Caco-2 (cell line): ENCODE measurements around the gene SNW1. TPM values are rescaled to one million over a fixed set of nuclear protein-coding genes. Genes with fewer than 3 reads are reported as not detected.
"Not testable (repeated sequence)": the region's sequence is repeated elsewhere in the genome, so short reads cannot be mapped to it uniquely, and the experiment has no call there.

Experiments used
- BruUV-seq: library from RNA; stranded (reverse); fragments of 400-500 nt; replicated peaks from 2 replicates; lab custom pipeline; 2021; lab: Mats Ljungman, UMichigan
- CTCF ChIA-PET: fragments of 300-600 bp; sonication (Branson Sonifier 250); formaldehyde crosslinking; loops from one replicate; lab custom pipeline; 2022; ENCODE audit warnings: antibody characterized with exemption; lab: Charles Lee
- POLR2A ChIA-PET: fragments of 300-600 bp; sonication (Branson Sonifier 250); formaldehyde crosslinking; loops from one replicate; lab custom pipeline; 2022; ENCODE audit warnings: antibody characterized with exemption; lab: Charles Lee
- DNase-seq, 2 experiments: peaks; one replicate each; pipeline versions ENCODE4 v3.0.0 to v3.0.0-alpha.2; 2020 to 2022
- H3K27me3 ChIP-seq: replicated peaks from 2 replicates; pipeline ENCODE4 v1.6.0; 2011; ENCODE audit warnings: low read length; ENCODE audit not compliant: control insufficient read depth, insufficient read depth
- H3K36me3 ChIP-seq: 2 replicates; pipeline ENCODE4 v1.5.1; 2011; ENCODE audit warnings: low read length; ENCODE audit not compliant: control insufficient read depth, insufficient read depth
- H3K4me1 ChIP-seq: fragments of 250-450 bp; sonication (Bioruptor Pico); 2 replicates; pipeline ENCODE4 v1.5.1; 2020; ENCODE audit warnings: mild to moderate bottlenecking
- H3K4me3 ChIP-seq: 2 replicates; pipeline ENCODE4 v1.5.1; 2011; ENCODE audit warnings: low read depth, mild to moderate bottlenecking, control low read depth, low read length
- H3K9me3 ChIP-seq: fragments of 250-450 bp; sonication (Bioruptor Pico); 2 replicates; pipeline ENCODE4 v1.5.1; 2020; ENCODE audit warnings: mild to moderate bottlenecking, moderate library complexity
- H3K27ac Mint-ChIP-seq: one replicate; pipeline ENCODE4 v1.8.0; 2022; ENCODE audit warnings: mixed read lengths; ENCODE audit not compliant: unreplicated experiment
- H3K27me3 Mint-ChIP-seq: one replicate; pipeline ENCODE4 v1.8.0; 2022; ENCODE audit warnings: mixed read lengths; ENCODE audit not compliant: insufficient read depth, unreplicated experiment
- H3K36me3 Mint-ChIP-seq: one replicate; pipeline ENCODE4 v1.8.0; 2022; ENCODE audit warnings: mild to moderate bottlenecking, mixed read lengths; ENCODE audit not compliant: insufficient read depth, unreplicated experiment
- H3K4me1 Mint-ChIP-seq: one replicate; pipeline ENCODE4 v1.8.0; 2022; ENCODE audit warnings: low read depth, mixed read lengths; ENCODE audit not compliant: unreplicated experiment
- H3K4me3 Mint-ChIP-seq: one replicate; pipeline ENCODE4 v1.8.0; 2022; ENCODE audit warnings: mild to moderate bottlenecking, moderate library complexity, mixed read lengths; ENCODE audit not compliant: unreplicated experiment
- H3K9me3 Mint-ChIP-seq: one replicate; pipeline ENCODE4 v1.8.0; 2022; ENCODE audit warnings: mixed read lengths; ENCODE audit not compliant: unreplicated experiment
- CTCF ChIP-seq, 2 experiments: fragments of 200-600 bp in 1 of 2; IDR thresholded peaks; 1 replicate in 1 of 2; 2 replicates in 1 of 2; pipeline versions ENCODE4 v1.5.1 to v1.8.0; 2011 to 2022; ENCODE audit warnings: antibody characterized with exemption in 1 of 2, control low read depth in 1 of 2, inconsistent platforms in 1 of 2, low read depth in 1 of 2, low read length in 1 of 2, mild to moderate bottlenecking in 1 of 2, moderate library complexity in 1 of 2; ENCODE audit not compliant: insufficient read depth in 1 of 2, severe bottlenecking in 1 of 2, unreplicated experiment in 1 of 2
- intact Hi-C: fragments of 100-400 bp; cut with micrococcal nuclease; formaldehyde crosslinking; loops from one replicate; pipeline ENCODE4 v1.10.0; 2022; ENCODE audit not compliant: unreplicated experiment
- total RNA-seq: library from RNA; stranded (reverse); gene quantifications from 2 replicates; pipeline ENCODE4 v1.2.3, GENCODE V29; 2022

Gene SNW1
- total RNA-seq, 1 experiment from 2014 or later = 119 TPM

DNA sequence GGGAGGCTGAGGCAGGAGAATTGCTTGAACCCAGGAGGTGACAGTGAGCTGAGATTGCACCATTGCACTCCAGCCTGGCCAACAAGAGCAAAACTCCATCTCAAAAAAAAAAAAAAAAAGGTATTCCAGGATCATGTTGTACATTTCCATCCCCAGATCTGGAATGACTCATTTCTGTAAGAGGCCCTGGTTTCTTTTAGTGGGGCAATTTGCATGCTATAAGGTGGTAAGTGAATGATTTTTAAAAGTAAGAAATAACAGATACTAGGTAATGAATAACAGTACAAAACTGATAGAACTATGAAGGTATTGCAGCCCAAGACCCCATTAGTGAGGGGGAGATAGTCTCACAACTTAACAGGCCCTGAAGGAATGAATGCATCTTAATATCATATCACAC, 21.2 kb upstream of the SNW1 start:
- no TSS peak for BruUV-seq
- Mint-ChIP-seq H3K27ac (no peak overlapping the region), H3K4me3 (no peak overlapping the region), H3K9me3 (no peaks in the 10 kb centered on the region), H3K4me1 (no peaks in the 10 kb centered on the region), H3K36me3 (no peaks in the 10 kb centered on the region), H3K27me3 (no peaks in the 10 kb centered on the region)
- Histone ChIP-seq H3K9me3 (no peaks in the 10 kb centered on the region), H3K27me3 (no peaks in the 10 kb centered on the region), H3K36me3 (no peaks in the 10 kb centered on the region), H3K4me3 (no peak overlapping the region), H3K4me1 (no peaks in the 10 kb centered on the region)
- CTCF ChIA-PET = no interaction called here
- TF ChIP-seq CTCF (IDR thresholded peaks at IDR 0.05; ENCODE audit: insufficient read depth in 1 of 2, low read depth in 1 of 2, low read length in 1 of 2, severe bottlenecking in 1 of 2, unreplicated experiment in 1 of 2) = no peak
- POLR2A ChIA-PET = no interaction called here
- DNase-seq = no peak
- intact Hi-C loops = no loop called here

GRCh38 chr14:77773966-77774365, 13.0 kb upstream of the SNW1 start:
- intact Hi-C loops, H3K36me3 Mint-ChIP-seq, H3K4me3 Mint-ChIP-seq, H3K9me3 Mint-ChIP-seq, BruUV-seq, H3K36me3 ChIP-seq, H3K4me1 Mint-ChIP-seq, H3K4me3 ChIP-seq, CTCF ChIA-PET, H3K27ac Mint-ChIP-seq, H3K27me3 ChIP-seq, DNase-seq, H3K27me3 Mint-ChIP-seq, H3K9me3 ChIP-seq, H3K4me1 ChIP-seq: not testable (repeated sequence)
- POLR2A ChIA-PET = interaction anchor here (0.9 kb wide), 1 partner anchor 14 kb away, joined by 3 read pairs; no protein-coding TSS in a partner anchor

DNA sequence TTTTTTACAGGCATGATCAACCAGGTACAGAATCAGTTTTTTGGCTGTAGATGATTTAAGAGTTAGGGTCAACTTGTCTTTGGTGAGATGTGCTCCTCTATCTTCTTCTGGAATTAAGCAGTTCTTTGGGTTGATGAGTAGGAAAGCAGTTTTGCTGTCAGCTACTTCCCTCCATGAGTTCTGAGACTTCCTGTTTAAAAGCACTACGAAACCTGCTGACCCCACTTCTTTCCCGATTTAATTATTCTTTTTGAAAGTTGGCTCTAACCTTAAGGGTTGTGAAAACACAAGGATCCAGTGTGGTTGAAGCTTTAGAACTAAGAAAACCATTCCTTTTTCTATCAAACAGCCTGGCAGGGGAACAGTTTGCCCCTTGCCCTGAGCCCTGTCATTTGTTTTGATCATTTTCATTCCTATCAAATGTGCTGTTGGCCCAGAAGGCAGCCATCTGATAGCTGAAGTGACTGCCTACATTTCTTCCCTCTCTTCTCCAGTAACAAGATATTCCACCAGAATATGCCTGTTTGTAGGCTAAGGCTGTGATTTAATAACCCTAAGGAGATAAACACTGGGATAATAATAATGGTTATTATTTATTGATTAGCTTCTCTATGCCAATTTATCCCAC, 7.6 kb upstream of the SNW1 start:
- H3K9me3 ChIP-seq, BruUV-seq, H3K9me3 Mint-ChIP-seq, intact Hi-C loops, H3K27me3 ChIP-seq, H3K36me3 ChIP-seq, H3K27me3 Mint-ChIP-seq, H3K4me1 Mint-ChIP-seq, H3K36me3 Mint-ChIP-seq, H3K4me3 ChIP-seq, DNase-seq, CTCF ChIA-PET, POLR2A ChIA-PET, H3K4me3 Mint-ChIP-seq, H3K4me1 ChIP-seq, H3K27ac Mint-ChIP-seq: not testable (repeated sequence)

- DNase-seq = no peak
- H3K27me3 Mint-ChIP-seq = no peaks in the 10 kb centered on the region
- H3K4me3 Mint-ChIP-seq = no peak overlapping the region
- Histone ChIP-seq H3K4me3 (no peak overlapping the region), H3K4me1 (0 out of 2 replicates have a peak, but pooled peaks cover 5% of the 10 kb centered on the region), H3K27me3 (no peaks in the 10 kb centered on the region), H3K36me3 (no peaks in the 10 kb centered on the region), H3K9me3 (no peaks in the 10 kb centered on the region)
- no peak overlapping the region for H3K27ac Mint-ChIP-seq
- intact Hi-C loops = no loop called here
- no peak for TF ChIP-seq CTCF (IDR thresholded peaks at IDR 0.05; ENCODE audit: insufficient read depth in 1 of 2, low read depth in 1 of 2, low read length in 1 of 2, severe bottlenecking in 1 of 2, unreplicated experiment in 1 of 2)
- no peaks in the 10 kb centered on the region for H3K4me1 Mint-ChIP-seq
- POLR2A ChIA-PET = no interaction called here
- BruUV-seq = no TSS peak
- H3K9me3 Mint-ChIP-seq = no peaks in the 10 kb centered on the region
- peaks cover 2% of the 10 kb centered on the region for H3K36me3 Mint-ChIP-seq
- CTCF ChIA-PET = interaction anchor here (0.7 kb wide), 1 partner anchor 53 kb away, joined by 3 read pairs; no protein-coding TSS in a partner anchor
These were observed 3.0 kb upstream of the SNW1 start for GRCh38 chr14:77763978-77764377.
